GM21723 (cell line): Measurements from ENCODE around the gene PDIA4.
"Not testable (repeated sequence)": the region's sequence is repeated elsewhere in the genome, so short reads cannot be mapped to it uniquely, and the experiment has no call there.

ENCODE experiments used
- ATAC-seq: cut with Tn5 transposase; IDR thresholded peaks from one replicate; pipeline ENCODE4 v1.9.1; 2021; ENCODE audit warnings: mild to moderate bottlenecking, moderate library complexity; ENCODE audit not compliant: unreplicated experiment

The PDIA4 gene

GRCh38 chr7:149028346-149029109 is at the start of gene PDIA4:
TSS of gene PDIA4 (minus strand) at chr7:149028505. CDS start at chr7:149028408, 97 bp downstream.
- peak; percentile 87 for ATAC-seq

GRCh38 chr7:149077594-149077993 is 49.3 kb upstream of the PDIA4 start:
- no peak for ATAC-seq

- ATAC-seq: no peak
Observed at GRCh38 chr7:149075286-149075685, 47.0 kb upstream of the PDIA4 start.

GRCh38 chr7:149074116-149074885 is 46.0 kb upstream of the PDIA4 start:
- ATAC-seq: no peak

- ATAC-seq: no peak
Observed at GRCh38 chr7:149072438-149072775, 44.1 kb upstream of the PDIA4 start.

- no peak for ATAC-seq
Observed at GRCh38 chr7:149071641-149072437, 43.5 kb upstream of the PDIA4 start.

- no peak for ATAC-seq
Observed at GRCh38 chr7:149071182-149071635, 42.9 kb upstream of the PDIA4 start.

GRCh38 chr7:149070372-149071125 is 42.2 kb upstream of the PDIA4 start:
- ATAC-seq: no peak

GRCh38 chr7:149067869-149068268 is 39.6 kb upstream of the PDIA4 start:
- no peak for ATAC-seq

- ATAC-seq: no peak
Observed at GRCh38 chr7:149063476-149063875, 35.2 kb upstream of the PDIA4 start.

- ATAC-seq: not testable (repeated sequence)
Observed at GRCh38 chr7:149062217-149062899, 34.1 kb upstream of the PDIA4 start.

- no peak for ATAC-seq
Observed at GRCh38 chr7:149060156-149060555, 31.9 kb upstream of the PDIA4 start.

GRCh38 chr7:149053885-149054284 is 25.6 kb upstream of the PDIA4 start:
- ATAC-seq: no peak

GRCh38 chr7:149053384-149053783 is 25.1 kb upstream of the PDIA4 start:
- ATAC-seq: no peak

- no peak for ATAC-seq
Observed at GRCh38 chr7:149050941-149051340, 22.6 kb upstream of the PDIA4 start.

GRCh38 chr7:149048805-149049204 is 20.5 kb upstream of the PDIA4 start:
- no peak for ATAC-seq

- no peak for ATAC-seq
Observed at GRCh38 chr7:149046416-149046815, 18.1 kb upstream of the PDIA4 start.

- no peak for ATAC-seq
Observed at GRCh38 chr7:149043936-149044335, 15.6 kb upstream of the PDIA4 start.

- no peak for ATAC-seq
Observed at GRCh38 chr7:149041350-149041749, 13.0 kb upstream of the PDIA4 start.

GRCh38 chr7:149038641-149039040 is 10.3 kb upstream of the PDIA4 start:
- ATAC-seq: not testable (repeated sequence)
